Coronary artery (tissue), 2 donors: Measurements from ENCODE around the gene FARP2.

Experiments used
- DNase-seq: peaks from one replicate; pipeline ENCODE4 v3.0.0-alpha.2; 2017; ENCODE audit warnings: low spot score
- H3K27ac ChIP-seq, 2 donors: fragments of 200-600 bp; sonication (generic); one replicate each; pipeline ENCODE4 v1.5.1; 2016 to 2019
- H3K4me3 ChIP-seq: fragments of 200-600 bp; sonication (generic); 2 replicates; pipeline ENCODE4 v1.5.1; 2016; ENCODE audit warnings: mild to moderate bottlenecking, moderate library complexity
- TF ChIP-seq, protein P1 (sequence below): fragments of 200-600 bp; sonication (generic); IDR thresholded peaks from one replicate; pipeline ENCODE4 v1.5.1; 2019; ENCODE audit warnings: antibody characterized with exemption

Gene FARP2

DNA sequence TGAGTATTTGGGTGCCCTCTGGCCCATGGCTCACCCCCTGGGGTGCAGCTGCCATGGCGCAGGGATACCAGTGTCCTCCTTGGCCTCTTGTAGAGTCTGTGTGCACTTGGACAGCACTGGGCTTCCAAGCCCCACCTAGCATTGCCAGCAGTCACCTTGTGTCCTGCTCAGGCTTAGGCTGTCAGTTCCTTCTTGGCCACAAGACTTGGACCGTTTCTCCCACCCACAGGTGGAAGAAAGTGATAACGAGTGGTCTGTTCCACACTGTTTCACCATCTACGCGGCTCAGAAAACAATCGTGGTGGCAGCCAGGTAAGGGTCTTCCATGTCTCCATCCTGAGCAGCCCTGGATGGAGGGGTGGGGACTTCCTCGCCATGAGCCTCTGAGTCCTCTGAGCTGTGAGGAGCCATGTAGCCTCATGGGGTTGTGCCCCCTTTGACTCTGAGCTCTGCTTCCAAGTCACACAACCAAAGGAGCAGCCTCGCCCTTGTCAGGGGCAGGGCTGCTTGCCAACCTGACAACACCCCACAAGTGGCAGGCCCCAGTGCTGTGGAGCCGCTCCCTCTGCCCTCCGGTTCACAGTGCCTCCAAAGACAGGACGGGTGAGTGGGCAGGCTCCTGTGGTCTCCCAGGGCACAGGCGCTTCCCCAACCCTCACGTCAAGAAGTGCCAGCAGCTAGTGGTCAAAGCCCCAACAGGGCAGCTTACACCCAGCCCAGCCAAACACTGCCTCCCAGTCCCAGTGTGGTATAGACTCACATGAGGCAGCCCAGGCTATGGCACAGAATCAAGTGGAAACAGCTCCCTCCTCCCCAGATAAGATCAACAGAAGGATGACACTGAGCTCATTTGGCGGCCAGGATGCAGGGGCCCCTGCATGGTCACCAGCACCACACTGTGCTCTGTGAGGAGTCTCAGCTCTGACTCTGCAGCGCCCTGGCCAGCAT lies 133.9 kb downstream of the FARP2 start:
- Histone ChIP-seq H3K27ac (no peak overlapping the region), H3K4me3 (no peak overlapping the region)
- TF ChIP-seq, protein P1, sequence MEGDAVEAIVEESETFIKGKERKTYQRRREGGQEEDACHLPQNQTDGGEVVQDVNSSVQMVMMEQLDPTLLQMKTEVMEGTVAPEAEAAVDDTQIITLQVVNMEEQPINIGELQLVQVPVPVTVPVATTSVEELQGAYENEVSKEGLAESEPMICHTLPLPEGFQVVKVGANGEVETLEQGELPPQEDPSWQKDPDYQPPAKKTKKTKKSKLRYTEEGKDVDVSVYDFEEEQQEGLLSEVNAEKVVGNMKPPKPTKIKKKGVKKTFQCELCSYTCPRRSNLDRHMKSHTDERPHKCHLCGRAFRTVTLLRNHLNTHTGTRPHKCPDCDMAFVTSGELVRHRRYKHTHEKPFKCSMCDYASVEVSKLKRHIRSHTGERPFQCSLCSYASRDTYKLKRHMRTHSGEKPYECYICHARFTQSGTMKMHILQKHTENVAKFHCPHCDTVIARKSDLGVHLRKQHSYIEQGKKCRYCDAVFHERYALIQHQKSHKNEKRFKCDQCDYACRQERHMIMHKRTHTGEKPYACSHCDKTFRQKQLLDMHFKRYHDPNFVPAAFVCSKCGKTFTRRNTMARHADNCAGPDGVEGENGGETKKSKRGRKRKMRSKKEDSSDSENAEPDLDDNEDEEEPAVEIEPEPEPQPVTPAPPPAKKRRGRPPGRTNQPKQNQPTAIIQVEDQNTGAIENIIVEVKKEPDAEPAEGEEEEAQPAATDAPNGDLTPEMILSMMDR: no peak
- no peak for DNase-seq

DNA sequence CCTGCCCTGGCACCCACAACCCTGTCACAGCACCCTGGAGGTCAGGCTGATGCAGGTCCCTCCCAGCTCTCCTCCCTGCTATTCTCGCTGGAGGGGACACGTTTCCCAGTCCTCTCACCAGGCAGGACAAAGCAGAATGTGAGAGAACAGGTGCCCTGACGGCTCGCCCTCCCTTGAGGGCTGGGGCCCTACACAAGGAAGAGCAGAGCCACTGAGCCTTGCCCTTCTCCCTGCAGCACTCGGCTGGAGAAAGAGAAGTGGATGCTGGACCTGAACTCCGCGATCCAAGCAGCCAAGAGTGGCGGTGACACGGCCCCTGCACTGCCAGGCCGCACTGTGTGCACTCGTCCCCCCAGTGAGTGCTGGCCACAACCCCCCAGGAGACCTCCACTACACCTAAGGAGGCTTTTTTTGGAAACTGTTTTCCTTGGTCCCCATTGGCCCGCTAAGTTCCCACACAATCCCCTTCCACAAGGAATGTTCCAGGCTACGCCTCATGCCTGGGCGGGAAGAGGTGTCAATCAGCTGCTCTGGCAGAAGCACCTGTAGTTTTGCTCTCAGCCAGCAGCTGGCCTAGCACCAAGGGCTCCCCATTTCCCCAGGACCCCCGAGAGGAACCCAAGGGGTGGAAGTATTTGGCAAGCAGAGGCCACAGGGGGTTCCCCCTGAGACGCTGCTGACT lies 134.9 kb downstream of the FARP2 start:
- TF ChIP-seq, protein P1: no peak
- no peak overlapping the region for H3K27ac ChIP-seq
- DNase-seq: no peak

DNA sequence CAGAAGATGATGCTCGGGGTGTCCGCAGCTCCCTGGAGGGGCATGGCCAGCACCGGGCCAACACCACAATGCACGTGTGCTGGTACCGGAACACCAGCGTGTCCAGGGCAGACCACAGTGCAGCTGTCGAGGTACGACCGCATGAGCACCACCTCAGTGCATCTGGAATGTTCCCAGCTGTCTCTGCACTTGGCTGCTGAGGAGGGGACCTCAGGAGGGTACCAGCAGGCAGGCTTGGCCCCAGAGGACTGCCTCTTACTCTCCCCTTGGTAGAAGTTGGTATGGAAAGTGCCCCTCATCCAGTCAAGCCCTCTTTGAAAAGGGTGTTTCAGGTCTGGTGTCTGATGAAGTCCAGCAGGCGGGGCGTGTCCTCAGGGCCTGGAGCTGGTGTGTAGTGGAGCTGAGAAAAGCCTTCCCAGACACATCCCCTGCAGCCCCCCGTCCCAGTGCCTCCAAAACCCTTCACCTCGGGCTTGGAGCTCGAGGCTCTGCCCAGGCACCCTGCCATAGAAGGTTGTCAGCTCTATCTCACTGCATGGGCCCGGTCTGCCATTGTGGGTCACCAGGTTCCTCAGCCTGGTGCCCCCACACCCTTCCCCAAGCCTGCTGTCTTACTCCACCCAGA lies 135.6 kb downstream of the FARP2 start:
- TF ChIP-seq, protein P1: no peak
- no peak overlapping the region for H3K4me3 ChIP-seq
- H3K27ac ChIP-seq: no peak overlapping the region
- DNase-seq: no peak

More for the DNA sequence above, 134.9 kb downstream of the FARP2 start:
- H3K4me3 ChIP-seq: no peak overlapping the region

DNA sequence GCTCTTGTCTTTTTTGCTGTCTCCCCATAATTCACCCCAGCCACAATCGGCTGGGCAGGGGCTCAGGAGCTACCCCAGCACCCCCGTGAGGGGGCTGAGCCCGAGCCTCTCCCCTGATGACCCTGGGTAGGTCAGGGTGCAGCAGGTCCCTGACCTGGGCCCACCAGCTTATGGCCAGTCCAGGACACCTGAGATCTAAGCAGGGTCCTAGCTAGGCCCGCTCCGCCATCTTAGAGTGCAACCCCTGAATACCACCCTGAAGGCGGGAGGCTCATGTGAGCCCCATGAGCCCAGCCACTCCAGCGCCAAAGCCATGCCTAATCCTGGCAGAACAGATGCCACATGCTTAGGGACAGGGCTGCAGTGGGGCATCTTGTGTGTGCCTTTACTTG lies 136.1 kb downstream of the FARP2 start:
- TF ChIP-seq, protein P1: no peak
- H3K4me3 ChIP-seq: no peak overlapping the region
- no peak overlapping the region for H3K27ac ChIP-seq

DNA sequence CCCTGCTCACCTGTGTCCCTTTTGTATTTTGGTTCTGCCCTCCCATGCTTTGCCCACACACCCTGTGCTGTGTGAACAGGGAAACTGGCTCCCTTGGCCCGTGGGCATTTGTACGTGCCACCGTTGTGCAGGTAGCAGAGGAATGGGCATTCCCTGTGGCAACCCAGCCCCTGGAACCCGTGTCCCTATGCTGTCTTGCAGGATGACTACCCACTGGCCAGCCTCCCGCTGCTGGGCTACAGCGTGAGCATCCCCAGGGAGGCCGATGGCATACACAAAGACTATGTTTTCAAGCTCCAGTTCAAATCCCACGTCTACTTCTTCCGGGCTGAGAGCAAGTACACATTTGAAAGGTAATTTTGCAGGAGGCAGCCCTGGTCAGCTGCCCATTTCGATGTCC lies 137.0 kb downstream of the FARP2 start:
- TF ChIP-seq, protein P1: no peak
- Histone ChIP-seq H3K27ac (no peak overlapping the region), H3K4me3 (no peak overlapping the region)
- no peak for DNase-seq

More for the DNA sequence above, 136.1 kb downstream of the FARP2 start:
- DNase-seq: no peak

DNA sequence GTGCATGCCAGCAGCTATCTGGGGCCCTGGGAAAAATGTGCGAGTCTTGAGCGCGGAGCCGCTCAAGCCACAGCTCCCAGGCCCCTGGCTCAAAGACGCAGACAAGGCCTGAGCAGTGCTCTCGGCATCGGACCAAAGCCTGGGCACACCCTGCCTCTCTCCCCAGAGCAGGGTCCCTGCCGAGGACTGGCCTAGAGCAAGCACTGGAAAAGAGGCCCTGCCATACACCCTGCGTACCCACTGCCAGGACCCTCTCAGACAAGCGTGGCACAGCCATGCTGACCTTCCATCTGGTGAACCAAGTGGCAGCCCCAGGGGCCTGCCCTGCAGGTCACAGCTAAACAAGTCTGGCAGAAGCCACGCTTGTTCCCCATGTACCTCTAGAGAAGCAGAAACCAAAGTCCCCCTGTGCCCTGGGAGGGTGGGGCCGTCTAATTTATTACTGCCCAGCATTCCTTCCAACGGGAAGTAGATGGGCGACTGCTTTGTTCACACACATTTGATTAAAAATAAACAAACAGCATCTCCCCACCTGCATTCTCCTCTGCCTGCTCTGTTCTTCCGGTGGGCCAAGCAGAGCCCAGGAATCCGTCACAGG lies 138.3 kb downstream of the FARP2 start:
- no peak for DNase-seq
- TF ChIP-seq, protein P1: no peak
- no peak overlapping the region for H3K27ac ChIP-seq
- H3K4me3 ChIP-seq: no peak overlapping the region
